ENCODE data around the gene GPR25.

DNA sequence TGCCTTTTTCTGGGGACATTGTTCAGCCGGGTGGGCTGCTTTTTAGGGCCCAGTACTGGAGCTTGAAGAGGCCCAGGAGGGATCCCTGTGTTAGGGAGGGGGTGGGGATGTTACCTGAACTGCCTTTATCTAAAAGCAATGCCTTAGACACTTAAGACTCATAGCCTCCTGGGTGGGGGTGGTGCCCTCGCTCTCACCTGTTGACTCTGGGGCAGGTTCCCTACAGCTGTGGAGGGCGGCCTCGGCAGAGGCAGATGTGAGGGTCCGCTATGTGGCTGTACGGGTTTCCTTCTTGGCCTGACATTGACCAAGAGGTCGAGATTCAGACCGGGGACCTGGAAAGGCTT lies 22.6 kb downstream of the GPR25 start:
- TF ChIP-seq EZH2 (IDR thresholded peaks at IDR 0.05; ENCODE audit: borderline replicate concordance, low read length) = no peak
- TF ChIP-seq, protein P1, sequence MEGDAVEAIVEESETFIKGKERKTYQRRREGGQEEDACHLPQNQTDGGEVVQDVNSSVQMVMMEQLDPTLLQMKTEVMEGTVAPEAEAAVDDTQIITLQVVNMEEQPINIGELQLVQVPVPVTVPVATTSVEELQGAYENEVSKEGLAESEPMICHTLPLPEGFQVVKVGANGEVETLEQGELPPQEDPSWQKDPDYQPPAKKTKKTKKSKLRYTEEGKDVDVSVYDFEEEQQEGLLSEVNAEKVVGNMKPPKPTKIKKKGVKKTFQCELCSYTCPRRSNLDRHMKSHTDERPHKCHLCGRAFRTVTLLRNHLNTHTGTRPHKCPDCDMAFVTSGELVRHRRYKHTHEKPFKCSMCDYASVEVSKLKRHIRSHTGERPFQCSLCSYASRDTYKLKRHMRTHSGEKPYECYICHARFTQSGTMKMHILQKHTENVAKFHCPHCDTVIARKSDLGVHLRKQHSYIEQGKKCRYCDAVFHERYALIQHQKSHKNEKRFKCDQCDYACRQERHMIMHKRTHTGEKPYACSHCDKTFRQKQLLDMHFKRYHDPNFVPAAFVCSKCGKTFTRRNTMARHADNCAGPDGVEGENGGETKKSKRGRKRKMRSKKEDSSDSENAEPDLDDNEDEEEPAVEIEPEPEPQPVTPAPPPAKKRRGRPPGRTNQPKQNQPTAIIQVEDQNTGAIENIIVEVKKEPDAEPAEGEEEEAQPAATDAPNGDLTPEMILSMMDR (conservative IDR thresholded peaks at IDR 0.05 in 1 of 2, IDR thresholded peaks at IDR 0.05 in 1 of 2; ENCODE audit: extremely low read depth in 1 of 2, insufficient read depth in 1 of 2, low read depth in 1 of 2, low read length in 2 of 2) = no peak

All from mammary epithelial cell (primary cell).